HAP-1 (cell line): ENCODE results near the gene RSPH3.
"Not testable (repeated sequence)": the region's sequence is repeated elsewhere in the genome, so short reads cannot be mapped to it uniquely, and the experiment has no call there.

ENCODE experiments used
- DNase-seq, 2 experiments: peaks; one replicate each; pipeline ENCODE4 v3.0.0-alpha.2; 2016 to 2020; ENCODE audit warnings: low spot score in 2 of 2
- H3K27me3 ChIP-seq: fragments of 250-450 bp; sonication (Bioruptor Pico); 2 replicates; pipeline ENCODE4 v1.5.1; 2020; ENCODE audit warnings: low read depth, mild to moderate bottlenecking, moderate library complexity
- H3K36me3 ChIP-seq: fragments of 250-450 bp; sonication (Bioruptor Pico); replicated peaks from 2 replicates; pipeline ENCODE4 v1.5.1; 2020; ENCODE audit warnings: mild to moderate bottlenecking
- H3K4me1 ChIP-seq: fragments of 250-450 bp; sonication (Bioruptor Pico); 2 replicates; pipeline ENCODE4 v1.5.1; 2020; ENCODE audit warnings: mild to moderate bottlenecking
- H3K4me3 ChIP-seq: fragments of 250-450 bp; sonication (Bioruptor Pico); 2 replicates; pipeline ENCODE4 v1.5.1; 2020; ENCODE audit warnings: mild to moderate bottlenecking, moderate library complexity
- H3K9me3 ChIP-seq: fragments of 250-450 bp; sonication (Bioruptor Pico); 2 replicates; pipeline ENCODE4 v1.5.1; 2020; ENCODE audit warnings: mild to moderate bottlenecking, moderate library complexity
- in situ Hi-C: fragments of 300-500 bp; cut with MboI; formaldehyde crosslinking; loops from 3 replicates; pipeline ENCODE4 v1.14.3; 2020; ENCODE audit warnings: low sequenced_read_pairs, inconsistent platforms, mixed read lengths

RSPH3 gene

GRCh38 chr6:159008656-159009288 is 8.8 kb upstream of the RSPH3 start:
- no peak for DNase-seq
- Histone ChIP-seq H3K9me3 (no peaks in the 10 kb centered on the region), H3K36me3 (no peaks in the 10 kb centered on the region), H3K4me1 (no peaks in the 10 kb centered on the region), H3K4me3 (no peak overlapping the region), H3K27me3 (no peaks in the 10 kb centered on the region)
- in situ Hi-C loops: no loop called here

- in situ Hi-C loops: no loop called here
- H3K4me1 ChIP-seq: no peaks in the 10 kb centered on the region
- H3K36me3 ChIP-seq: no peaks in the 10 kb centered on the region
These were observed 7.5 kb upstream of the RSPH3 start for GRCh38 chr6:159007510-159007909.

GRCh38 chr6:159005436-159005835 is 5.4 kb upstream of the RSPH3 start:
- H3K4me1 ChIP-seq: no peaks in the 10 kb centered on the region
- in situ Hi-C loops: no loop called here
- no peak overlapping the region for H3K4me3 ChIP-seq
- H3K9me3 ChIP-seq: no peaks in the 10 kb centered on the region
- no peaks in the 10 kb centered on the region for H3K27me3 ChIP-seq
- DNase-seq: no peak
- H3K36me3 ChIP-seq: no peaks in the 10 kb centered on the region

More at GRCh38 chr6:159007510-159007909, 7.5 kb upstream of the RSPH3 start:
- Histone ChIP-seq H3K4me3 (no peak overlapping the region), H3K27me3 (no peaks in the 10 kb centered on the region), H3K9me3 (no peaks in the 10 kb centered on the region)
- DNase-seq: no peak

- no peaks in the 10 kb centered on the region for H3K36me3 ChIP-seq
- DNase-seq: no peak
- no peaks in the 10 kb centered on the region for H3K4me1 ChIP-seq
- no peaks in the 10 kb centered on the region for H3K9me3 ChIP-seq
- no peaks in the 10 kb centered on the region for H3K27me3 ChIP-seq
- in situ Hi-C loops: no loop called here
- no peak overlapping the region for H3K4me3 ChIP-seq
These were observed 4.6 kb upstream of the RSPH3 start for GRCh38 chr6:159004592-159004991.

GRCh38 chr6:159002432-159003155 is 2.6 kb upstream of the RSPH3 start:
- DNase-seq: no peak
- no peak overlapping the region for H3K4me3 ChIP-seq
- in situ Hi-C loops: no loop called here
- H3K36me3 ChIP-seq: no peaks in the 10 kb centered on the region
- H3K9me3 ChIP-seq: no peaks in the 10 kb centered on the region
- no peaks in the 10 kb centered on the region for H3K27me3 ChIP-seq
- no peaks in the 10 kb centered on the region; the same call in 1 of the 2 replicates for H3K4me1 ChIP-seq

- Histone ChIP-seq H3K4me3 (peak overlapping the region; percentile 71), H3K4me1 (no peaks in the 10 kb centered on the region; the same call in 1 of the 2 replicates), H3K27me3 (no peaks in the 10 kb centered on the region), H3K36me3 (no peaks in the 10 kb centered on the region), H3K9me3 (no peaks in the 10 kb centered on the region)
- in situ Hi-C loops: no loop called here
- no peak for DNase-seq
These were observed 792 bp downstream of the RSPH3 start for GRCh38 chr6:158999154-158999665.

- DNase-seq: no peak
- Histone ChIP-seq H3K36me3 (no peaks in the 10 kb centered on the region), H3K27me3 (no peaks in the 10 kb centered on the region), H3K4me3 (no peak overlapping the region), H3K4me1 (no peaks in the 10 kb centered on the region; the same call in 1 of the 2 replicates), H3K9me3 (no peaks in the 10 kb centered on the region)
- in situ Hi-C loops: no loop called here
These were observed 3.1 kb downstream of the RSPH3 start for GRCh38 chr6:158996856-158997255.

- no peaks in the 10 kb centered on the region for H3K36me3 ChIP-seq
- no peaks in the 10 kb centered on the region for H3K27me3 ChIP-seq
- no peaks in the 10 kb centered on the region for H3K4me1 ChIP-seq
- no peak for DNase-seq
- no peaks in the 10 kb centered on the region; the same call in 1 of the 2 replicates for H3K9me3 ChIP-seq
- in situ Hi-C loops: no loop called here
- no peak overlapping the region for H3K4me3 ChIP-seq
These were observed 6.4 kb downstream of the RSPH3 start for GRCh38 chr6:158993639-158994038.

- Histone ChIP-seq H3K4me3 (no peak overlapping the region), H3K36me3 (no peaks in the 10 kb centered on the region), H3K27me3 (no peaks in the 10 kb centered on the region), H3K9me3 (no peaks in the 10 kb centered on the region; the same call in 1 of the 2 replicates), H3K4me1 (no peaks in the 10 kb centered on the region)
- in situ Hi-C loops: no loop called here
- no peak for DNase-seq
These were observed 8.8 kb downstream of the RSPH3 start for GRCh38 chr6:158991017-158991723.

GRCh38 chr6:158989711-158990110 is 10.3 kb downstream of the RSPH3 start:
- in situ Hi-C loops, H3K9me3 ChIP-seq, DNase-seq: not testable (repeated sequence)

GRCh38 chr6:158988477-158988876 is 11.5 kb downstream of the RSPH3 start:
- Histone ChIP-seq H3K4me3 (no peak overlapping the region), H3K36me3 (no peaks in the 10 kb centered on the region), H3K4me1 (no peaks in the 10 kb centered on the region), H3K9me3 (no peaks in the 10 kb centered on the region; the same call in 1 of the 2 replicates), H3K27me3 (no peaks in the 10 kb centered on the region)
- in situ Hi-C loops: no loop called here
- DNase-seq: no peak

More at GRCh38 chr6:158989711-158990110, 10.3 kb downstream of the RSPH3 start:
- H3K4me3 ChIP-seq, H3K36me3 ChIP-seq, H3K27me3 ChIP-seq, H3K4me1 ChIP-seq: not testable (repeated sequence)

GRCh38 chr6:158987657-158988056 is 12.3 kb downstream of the RSPH3 start:
- Histone ChIP-seq H3K4me1 (no peaks in the 10 kb centered on the region), H3K36me3 (no peaks in the 10 kb centered on the region), H3K4me3 (no peak overlapping the region), H3K9me3 (no peaks in the 10 kb centered on the region; the same call in 1 of the 2 replicates), H3K27me3 (no peaks in the 10 kb centered on the region)
- no peak for DNase-seq
- in situ Hi-C loops: no loop called here

- in situ Hi-C loops: loop anchor here (10.0 kb wide), 1 partner anchor 274 kb away; no protein-coding TSS in a partner anchor
- Histone ChIP-seq H3K9me3 (no peaks in the 10 kb centered on the region), H3K36me3 (no peaks in the 10 kb centered on the region), H3K4me1 (no peaks in the 10 kb centered on the region), H3K27me3 (no peaks in the 10 kb centered on the region), H3K4me3 (no peak overlapping the region)
- no peak for DNase-seq
These were observed 21.2 kb downstream of the RSPH3 start for GRCh38 chr6:158978757-158979156.

GRCh38 chr6:158977382-158977781 is 22.6 kb downstream of the RSPH3 start:
- no peak for DNase-seq
- H3K4me1 ChIP-seq: no peaks in the 10 kb centered on the region
- H3K4me3 ChIP-seq: no peak overlapping the region
- H3K27me3 ChIP-seq: no peaks in the 10 kb centered on the region
- no peaks in the 10 kb centered on the region for H3K9me3 ChIP-seq
- in situ Hi-C loops: loop anchor here (10.0 kb wide), 1 partner anchor 273 kb away; no protein-coding TSS in a partner anchor
- H3K36me3 ChIP-seq: no peaks in the 10 kb centered on the region
